HG02970 (cell line): ENCODE results near the gene ACYP2.
"Not testable (repeated sequence)": the region's sequence is repeated elsewhere in the genome, so short reads cannot be mapped to it uniquely, and the experiment has no call there.

ENCODE experiments used
- ATAC-seq: cut with Tn5 transposase; IDR thresholded peaks from one replicate; pipeline ENCODE4 v1.9.1; 2021; ENCODE audit warnings: mild to moderate bottlenecking, moderate library complexity, moderate number of reproducible peaks; ENCODE audit not compliant: unreplicated experiment, low FRiP score

The ACYP2 gene

GRCh38 chr2:54115284-54116137 lies at the start of gene ACYP2:
ACYP2 (plus strand) TSS chr2:54115615.
- peak; percentile 91 for ATAC-seq

GRCh38 chr2:54065891-54066290 lies 49.5 kb upstream of the ACYP2 start:
- ATAC-seq = no peak

GRCh38 chr2:54067851-54068375 lies 47.5 kb upstream of the ACYP2 start:
- no peak for ATAC-seq

GRCh38 chr2:54072483-54072882 lies 42.9 kb upstream of the ACYP2 start:
- ATAC-seq = not testable (repeated sequence)

- no peak for ATAC-seq
These were observed 41.6 kb upstream of the ACYP2 start for GRCh38 chr2:54073796-54074195.

- ATAC-seq = no peak
These were observed 40.6 kb upstream of the ACYP2 start for GRCh38 chr2:54074606-54075341.

- no peak for ATAC-seq
These were observed 38.8 kb upstream of the ACYP2 start for GRCh38 chr2:54076586-54076985.

GRCh38 chr2:54077088-54077900 lies 38.1 kb upstream of the ACYP2 start:
- no peak for ATAC-seq

GRCh38 chr2:54079331-54079730 lies 36.1 kb upstream of the ACYP2 start:
- ATAC-seq = no peak

GRCh38 chr2:54081574-54081973 lies 33.8 kb upstream of the ACYP2 start:
- ATAC-seq = peak; percentile 90

GRCh38 chr2:54083021-54083420 lies 32.4 kb upstream of the ACYP2 start:
- ATAC-seq = no peak

GRCh38 chr2:54083445-54083844 lies 32.0 kb upstream of the ACYP2 start:
- ATAC-seq = no peak

GRCh38 chr2:54084600-54084999 lies 30.8 kb upstream of the ACYP2 start:
- ATAC-seq = no peak

GRCh38 chr2:54085069-54085468 lies 30.3 kb upstream of the ACYP2 start:
- ATAC-seq = no peak

- no peak for ATAC-seq
These were observed 29.3 kb upstream of the ACYP2 start for GRCh38 chr2:54086157-54086556.

- ATAC-seq = no peak
These were observed 27.2 kb upstream of the ACYP2 start for GRCh38 chr2:54088191-54088634.

- ATAC-seq = no peak
These were observed 26.7 kb upstream of the ACYP2 start for GRCh38 chr2:54088719-54089118.

- ATAC-seq = no peak
These were observed 24.8 kb upstream of the ACYP2 start for GRCh38 chr2:54090521-54091117.

- no peak for ATAC-seq
These were observed 22.5 kb upstream of the ACYP2 start for GRCh38 chr2:54092940-54093339.

GRCh38 chr2:54095406-54095805 lies 20.0 kb upstream of the ACYP2 start:
- ATAC-seq = not testable (repeated sequence)
